ENCODE measurements around the gene URM1.
A peak's percentile ranks its signal among the peaks of the same experiment; 100 is the strongest.
"Not testable (repeated sequence)": the region's sequence is repeated elsewhere in the genome, so short reads cannot be mapped to it uniquely, and the experiment has no call there.

URM1 gene

DNA sequence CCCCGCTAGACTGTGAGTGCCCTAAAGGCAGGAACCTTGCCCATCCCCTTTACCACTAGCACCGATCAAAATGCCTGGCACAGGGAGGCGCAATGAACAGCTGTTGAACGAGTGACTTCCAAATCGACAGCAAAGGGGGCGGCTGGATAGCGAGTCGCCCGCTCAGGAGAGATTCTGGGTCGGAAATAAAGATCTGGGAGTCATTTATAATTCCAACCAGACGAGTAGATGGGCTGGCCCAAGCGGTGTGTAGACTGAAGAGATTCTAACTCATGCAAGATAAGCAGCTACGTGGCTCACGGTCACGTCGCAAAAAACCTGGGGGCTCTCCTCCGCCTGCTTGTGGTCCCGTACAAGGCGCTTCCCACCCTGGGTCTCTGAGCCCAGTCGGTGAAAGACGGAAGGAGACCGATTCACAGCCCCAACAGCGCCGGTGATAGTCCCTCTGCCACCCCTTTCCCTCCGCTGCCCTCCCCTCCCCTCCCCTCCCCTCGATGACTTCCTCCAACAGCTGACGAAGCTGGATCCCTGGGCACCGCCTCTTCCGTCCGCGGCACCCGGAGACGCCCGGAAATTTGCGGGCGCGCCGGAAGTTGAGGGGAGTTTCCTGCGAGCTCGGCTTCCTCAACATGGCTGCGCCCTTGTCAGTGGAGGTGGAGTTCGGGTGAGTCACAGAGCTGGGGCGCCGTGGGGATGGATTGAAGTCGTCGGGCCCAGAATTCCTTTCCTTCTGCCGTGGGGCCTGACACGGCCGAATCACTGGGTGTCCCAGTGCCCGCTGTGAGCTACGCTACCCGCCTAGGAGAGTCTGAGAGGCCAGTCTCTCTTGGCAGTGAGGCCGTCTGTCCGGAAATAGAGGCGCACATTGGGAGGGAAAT is at the start of gene URM1:
Gene URM1 (plus strand): TSS at position 623 of the 878 bp plus-strand sequence. CDS start 7 bp downstream, at position 630.
- peak; percentile 99 for DNase-seq

DNA sequence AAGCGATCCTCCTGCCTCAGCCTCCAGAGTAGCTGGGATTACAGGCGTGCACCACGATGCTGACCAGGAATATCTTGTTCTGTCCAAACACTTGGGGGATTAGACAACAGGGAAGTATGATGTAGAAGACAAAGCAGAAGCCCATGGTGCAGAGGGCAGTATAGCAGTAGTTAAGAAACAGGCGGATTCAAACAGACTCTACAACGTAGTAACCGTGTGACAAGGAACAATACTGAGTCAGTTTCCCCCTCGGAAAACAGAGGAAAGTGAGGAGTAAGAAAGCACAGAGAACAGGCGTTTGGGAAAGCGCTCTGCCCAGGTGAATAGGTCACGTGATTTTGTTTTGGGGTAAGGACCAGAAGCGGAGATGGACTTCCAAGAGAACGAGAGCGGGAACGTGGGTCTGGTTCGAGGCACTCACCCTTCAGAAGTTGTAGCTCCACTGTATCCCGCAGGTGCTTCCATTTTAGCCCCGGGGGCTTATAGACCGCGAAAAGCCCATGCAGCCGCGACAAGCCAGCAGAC is 49.2 kb upstream of the URM1 start:
- DNase-seq = no peak

DNA sequence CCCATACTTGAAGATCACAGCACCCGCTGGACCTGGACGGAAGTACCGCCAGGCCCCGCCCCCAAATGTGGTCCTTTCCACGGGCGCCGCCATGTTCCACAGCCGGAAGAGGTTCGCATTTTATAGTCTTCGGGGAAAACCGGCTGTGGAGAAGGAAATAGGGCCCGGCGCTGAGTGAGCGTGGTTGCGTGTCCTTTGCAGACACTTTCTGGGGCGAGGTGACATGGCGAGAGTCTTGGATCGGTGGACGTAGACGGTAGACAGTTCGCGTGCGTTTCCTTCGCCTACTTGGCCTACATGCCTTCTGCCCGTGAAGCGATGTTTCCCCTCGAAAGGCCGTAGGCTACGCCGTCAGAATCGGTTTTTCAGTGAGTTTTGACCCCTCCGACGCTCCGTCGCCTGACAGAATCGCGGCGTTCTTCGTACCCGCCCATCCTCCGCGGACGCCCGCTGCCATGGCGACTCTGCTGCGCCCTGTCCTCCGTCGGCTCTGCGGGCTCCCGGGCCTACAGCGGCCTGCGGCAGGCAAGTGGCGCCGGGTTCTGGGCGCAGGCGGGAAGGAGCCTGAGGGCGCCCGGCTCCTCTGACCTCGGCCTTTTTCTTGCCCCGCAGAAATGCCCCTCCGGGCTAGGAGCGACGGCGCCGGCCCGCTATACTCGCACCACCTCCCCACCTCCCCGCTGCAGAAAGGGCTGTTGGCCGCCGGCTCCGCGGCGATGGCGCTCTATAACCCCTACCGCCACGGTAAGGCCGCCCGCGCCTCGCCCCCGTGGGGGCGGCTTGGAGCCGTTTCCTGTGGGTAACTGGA is 48.6 kb upstream of the URM1 start, which contains the start of the genes COQ4 and TRUB2:
Gene COQ4 (plus strand): TSS at position 436 of the 808 bp plus-strand sequence. CDS start 20 bp downstream, at position 456.
Gene TRUB2 (minus strand): TSS at position 44 of the 808 bp plus-strand sequence. CDS start 39 bp downstream, at position 5.
- DNase-seq = peak; percentile 96

DNA sequence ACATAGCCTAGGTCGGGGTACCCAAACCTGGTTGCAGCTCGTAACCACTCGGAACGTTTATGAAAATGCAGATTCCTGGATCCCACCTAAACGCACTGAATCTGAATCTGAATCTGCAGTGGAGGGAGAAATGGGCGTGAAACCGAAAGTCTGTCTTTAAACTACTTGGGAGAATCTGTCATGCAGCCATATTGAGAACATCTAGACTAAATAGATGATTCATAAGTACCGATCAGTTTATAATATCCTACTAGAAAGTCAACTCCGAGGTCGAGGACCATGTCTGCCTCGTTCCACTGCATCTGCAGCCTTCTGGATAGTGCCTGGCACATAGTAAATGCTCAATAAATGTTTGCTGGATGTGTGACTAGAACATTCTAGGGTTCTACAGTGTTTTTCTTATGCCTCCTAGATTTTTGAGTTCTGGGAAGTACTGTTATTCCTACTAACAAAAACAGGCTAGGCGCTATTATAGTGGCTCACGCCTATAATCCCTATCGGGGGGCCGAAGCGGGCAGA is 47.9 kb upstream of the URM1 start:
- no peak for DNase-seq

DNA sequence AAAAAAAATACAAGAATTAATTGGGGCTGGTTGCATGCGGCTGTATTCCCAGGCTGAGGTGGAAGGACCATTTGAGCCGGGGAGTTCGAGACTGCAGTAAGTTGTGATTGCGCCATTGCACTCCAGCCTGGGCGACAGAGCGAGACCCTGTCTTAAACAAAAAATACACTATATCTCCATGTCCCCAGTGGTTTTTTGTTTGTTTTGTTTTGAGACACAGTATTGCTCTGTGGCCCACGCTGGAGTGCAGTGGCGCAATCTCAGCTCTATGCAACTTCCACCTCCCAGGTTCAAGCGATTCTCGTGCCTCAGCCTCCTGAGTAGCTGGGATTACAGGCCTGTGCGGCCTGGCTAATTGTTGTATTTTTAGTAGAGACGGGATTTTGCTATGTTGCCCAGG is 47.4 kb upstream of the URM1 start:
- DNase-seq = no peak

DNA sequence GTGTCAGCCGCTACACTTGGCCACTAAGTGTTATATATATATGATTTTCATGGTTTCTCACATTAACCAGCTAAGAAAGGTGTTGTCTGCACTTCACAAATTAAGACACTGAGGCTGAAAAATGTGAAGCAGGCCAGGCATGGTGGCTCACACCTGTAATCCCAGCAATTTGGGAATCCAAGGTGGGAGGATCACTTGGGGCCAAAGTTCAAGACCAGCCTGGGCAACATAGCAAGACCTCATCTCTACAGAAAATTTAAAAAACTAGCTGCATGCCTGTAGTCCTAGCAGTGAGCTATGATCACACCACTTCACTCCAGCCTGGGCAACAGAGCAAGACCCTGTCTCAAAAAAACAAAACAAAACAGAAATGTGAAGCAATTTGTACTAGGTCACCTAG is 46.8 kb upstream of the URM1 start:
- no peak for DNase-seq

DNA sequence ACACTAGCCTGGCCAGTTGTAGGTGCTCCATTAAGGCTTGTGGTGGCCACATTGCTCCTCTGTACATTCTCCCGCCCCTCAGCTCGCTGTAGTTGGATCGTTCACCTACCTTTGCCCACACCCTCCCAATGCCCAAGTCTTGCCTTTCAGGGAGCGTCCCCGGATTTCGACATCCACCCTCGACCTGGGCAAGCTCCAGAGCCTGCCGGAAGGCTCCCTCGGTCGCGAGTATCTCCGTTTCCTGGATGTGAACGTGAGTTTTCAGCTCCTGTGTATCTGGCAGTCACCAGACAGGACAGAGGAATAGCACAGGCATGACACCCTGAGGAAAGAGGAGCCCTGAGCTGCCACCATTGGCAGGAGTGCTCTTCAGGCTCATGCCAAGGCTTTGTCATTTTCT is 45.5 kb upstream of the URM1 start:
- DNase-seq = no peak

DNA sequence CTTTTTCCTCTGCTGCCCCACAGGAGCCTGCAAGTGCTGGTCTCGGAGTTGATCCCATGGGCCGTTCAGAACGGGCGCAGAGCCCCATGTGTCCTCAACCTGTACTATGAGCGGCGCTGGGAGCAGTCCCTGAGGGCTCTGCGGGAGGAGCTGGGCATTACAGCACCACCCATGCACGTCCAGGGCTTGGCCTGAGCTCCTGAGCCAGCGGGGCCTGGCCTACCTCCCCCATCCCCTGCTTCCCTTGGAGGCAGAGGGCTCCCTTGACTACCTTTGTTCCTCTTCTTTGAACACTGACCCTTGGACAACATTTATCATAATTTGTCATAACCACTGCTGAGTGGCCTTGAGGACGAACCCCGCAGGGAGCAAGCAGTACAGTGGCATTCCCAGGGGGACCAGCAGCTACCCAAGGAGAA is 37.7 kb upstream of the URM1 start:
- no peak for DNase-seq

DNA sequence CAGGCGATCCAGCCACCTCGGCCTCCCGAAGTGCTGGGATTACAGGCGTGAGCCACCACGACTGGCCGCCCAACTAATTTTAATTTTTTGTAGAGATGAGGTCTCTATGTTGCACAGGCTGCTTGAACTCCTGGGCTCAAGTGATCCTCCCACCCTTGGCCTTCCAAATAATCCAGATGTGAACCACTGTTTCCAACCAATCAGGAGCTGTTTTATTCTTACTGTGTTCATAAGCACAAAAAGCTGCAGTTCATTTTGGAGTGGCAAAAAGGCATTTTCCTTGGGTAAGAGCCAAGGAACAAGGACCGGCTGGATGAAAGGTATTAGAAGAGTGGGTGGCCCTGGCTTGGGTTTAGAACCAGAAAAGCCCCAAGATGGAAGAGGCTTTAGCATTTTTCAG is 36.0 kb upstream of the URM1 start:
- no peak for DNase-seq

DNA sequence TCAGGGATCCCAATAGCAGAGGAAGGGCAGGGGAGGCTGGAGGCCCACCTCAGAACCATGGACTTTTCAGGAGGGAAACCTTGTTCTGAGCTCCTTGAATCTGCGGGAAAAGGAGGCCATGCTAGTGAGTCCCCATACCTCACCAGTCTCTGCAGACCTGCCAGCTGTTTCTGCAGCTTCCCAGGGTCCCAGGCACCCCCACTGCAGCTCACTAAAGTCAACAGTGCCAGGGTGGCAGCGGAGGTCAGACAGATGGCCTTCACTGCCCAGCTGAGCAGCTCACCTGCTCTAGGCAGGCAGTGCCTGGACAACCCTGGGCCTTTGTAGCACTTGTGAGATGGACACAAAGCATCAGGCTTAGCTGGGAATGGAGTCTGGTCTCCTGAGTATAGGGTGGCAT is 35.3 kb upstream of the URM1 start:
- no peak for DNase-seq

DNA sequence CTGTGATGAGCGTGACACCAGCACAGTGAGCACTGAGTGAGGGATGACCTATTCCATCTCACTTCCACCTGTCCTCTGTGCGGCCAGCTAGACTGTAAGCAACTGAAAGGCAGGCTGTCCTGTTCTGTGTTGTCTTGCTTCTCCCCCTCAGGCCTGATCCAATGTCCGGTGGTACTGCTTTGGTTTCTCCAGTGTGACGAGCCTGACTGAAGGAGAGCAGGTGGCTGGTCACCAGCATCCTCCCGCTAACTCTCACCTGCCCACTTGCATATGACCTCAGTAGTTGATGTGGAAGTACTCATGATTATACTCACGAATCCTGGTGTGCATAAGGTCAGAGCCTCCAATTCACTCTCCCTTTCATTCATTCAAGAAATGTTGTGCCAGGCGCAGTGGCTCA is 33.2 kb upstream of the URM1 start:
- DNase-seq = no peak

DNA sequence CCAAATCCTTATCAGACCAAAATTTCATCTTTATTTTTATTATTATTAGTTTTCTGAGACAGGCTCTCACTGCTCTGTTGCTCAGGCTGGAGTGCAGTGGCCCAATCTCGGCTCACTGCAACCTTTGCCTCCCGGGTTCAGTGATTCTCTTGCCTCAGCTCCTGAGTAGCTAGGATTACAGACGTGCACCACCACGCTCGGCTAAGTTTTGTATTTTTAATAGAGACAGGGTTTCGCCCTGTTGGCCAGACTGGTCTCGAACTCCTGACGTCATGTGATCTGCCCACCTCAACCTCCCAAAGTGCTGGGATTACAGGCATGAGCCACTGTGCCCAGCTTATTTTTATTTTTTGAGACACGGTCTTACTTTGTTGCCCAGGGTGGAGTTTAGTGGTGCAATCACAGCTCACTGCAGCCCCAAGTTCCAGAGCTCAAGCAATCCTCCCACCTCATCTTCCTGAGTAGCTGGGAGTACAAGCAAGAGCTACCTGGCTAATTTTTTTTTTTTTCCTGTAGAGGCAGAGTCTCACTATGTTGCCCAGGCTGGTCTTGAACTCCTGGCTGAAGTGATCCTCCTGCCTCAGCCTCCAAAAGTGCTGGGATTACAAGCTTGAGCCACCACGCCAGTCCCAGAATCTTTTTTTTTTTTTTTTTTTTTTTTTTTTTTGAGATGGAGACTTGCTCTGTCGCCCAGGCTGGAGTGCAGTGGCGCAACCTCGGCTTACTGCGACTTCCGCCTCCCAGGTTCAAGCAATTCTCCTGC is 32.1 kb upstream of the URM1 start:
- not testable (repeated sequence) for DNase-seq

DNA sequence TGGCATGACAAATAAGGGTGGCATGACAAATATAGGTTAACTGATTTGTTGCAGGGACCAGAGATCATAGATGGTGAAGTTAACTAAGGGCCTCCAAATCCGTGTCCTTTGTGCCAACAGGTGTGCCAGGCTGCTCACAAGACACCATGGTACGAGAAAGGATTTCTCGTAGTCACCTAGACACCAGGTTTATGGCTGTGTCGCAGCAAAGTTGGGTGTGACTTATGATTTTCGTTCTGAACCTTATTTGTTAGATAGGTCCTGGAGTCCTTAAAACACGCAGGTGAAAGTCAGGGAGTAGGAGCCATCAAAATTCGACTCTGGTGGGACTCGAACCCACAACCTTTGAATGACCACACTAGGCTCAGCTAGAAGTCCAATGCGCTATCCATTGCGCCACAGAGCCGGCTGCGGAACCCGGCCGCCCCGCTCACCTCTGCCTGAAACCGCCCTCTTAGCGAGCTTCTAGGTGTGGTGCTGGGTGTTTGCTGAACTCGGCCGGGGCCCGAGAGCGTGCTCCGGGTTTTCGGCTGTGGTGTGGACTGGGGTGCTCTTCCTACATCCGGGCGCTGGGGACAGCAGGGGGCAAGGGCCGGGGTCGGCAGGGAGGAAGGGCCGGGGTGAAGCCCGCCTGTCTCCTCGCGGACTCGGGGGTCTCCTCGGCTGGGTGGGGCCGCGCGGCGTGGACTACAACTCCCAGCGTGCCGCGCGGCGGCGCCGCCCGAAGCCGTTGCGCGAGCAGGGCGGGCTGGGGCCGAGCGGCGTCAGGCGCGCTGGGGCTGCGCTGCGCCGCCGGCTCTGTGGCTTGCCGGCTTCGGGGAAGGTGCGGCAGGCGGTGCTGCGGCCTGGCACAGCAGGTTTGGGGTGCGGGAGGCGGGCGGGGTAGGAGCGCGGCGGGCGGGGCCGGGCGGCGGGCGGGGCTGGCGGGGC is 31.1 kb upstream of the URM1 start, which contains the start of gene SLC27A4:
Gene SLC27A4 (plus strand): TSS at position 767 of the 930 bp plus-strand sequence. CDS start 2,606 bp downstream, outside the sequence.
- peak; percentile 81 for DNase-seq

DNA sequence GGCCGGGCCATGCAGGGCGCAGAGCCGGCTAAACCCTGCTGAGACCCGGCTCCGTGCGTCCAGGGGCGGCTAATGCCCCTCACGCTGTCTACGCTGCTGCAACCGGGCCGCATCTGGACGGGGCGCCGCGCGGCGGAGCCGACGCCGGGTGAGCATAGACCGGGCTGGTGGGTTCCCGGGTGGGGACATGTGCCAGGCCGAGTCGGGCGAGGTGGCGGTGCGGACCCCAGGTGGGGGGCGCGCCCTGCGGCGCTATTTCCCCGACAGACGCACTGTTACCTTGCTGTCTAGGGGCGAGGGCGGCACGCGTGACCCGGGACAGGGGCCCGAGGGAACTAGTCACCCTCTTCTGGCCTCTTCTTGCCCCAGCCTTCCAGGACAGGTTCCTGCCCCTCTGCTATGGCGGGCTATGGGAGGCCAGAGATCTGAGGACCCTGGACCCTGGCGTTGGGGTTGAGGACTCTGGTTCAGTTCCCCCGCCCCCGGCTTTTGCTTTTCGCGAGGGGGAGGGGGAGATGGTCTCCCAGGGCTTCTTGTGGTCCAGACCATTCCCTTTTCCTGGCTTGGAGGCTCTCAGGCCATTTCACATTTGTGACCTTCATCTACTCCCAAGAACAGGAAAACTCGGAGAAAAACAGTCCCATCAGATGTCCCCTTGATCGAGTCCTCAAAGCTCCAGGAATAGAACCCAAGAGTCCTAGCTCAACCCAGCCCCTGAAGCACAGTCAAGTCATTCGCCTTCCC is 30.3 kb upstream of the URM1 start:
- peak; percentile 51 for DNase-seq

DNA sequence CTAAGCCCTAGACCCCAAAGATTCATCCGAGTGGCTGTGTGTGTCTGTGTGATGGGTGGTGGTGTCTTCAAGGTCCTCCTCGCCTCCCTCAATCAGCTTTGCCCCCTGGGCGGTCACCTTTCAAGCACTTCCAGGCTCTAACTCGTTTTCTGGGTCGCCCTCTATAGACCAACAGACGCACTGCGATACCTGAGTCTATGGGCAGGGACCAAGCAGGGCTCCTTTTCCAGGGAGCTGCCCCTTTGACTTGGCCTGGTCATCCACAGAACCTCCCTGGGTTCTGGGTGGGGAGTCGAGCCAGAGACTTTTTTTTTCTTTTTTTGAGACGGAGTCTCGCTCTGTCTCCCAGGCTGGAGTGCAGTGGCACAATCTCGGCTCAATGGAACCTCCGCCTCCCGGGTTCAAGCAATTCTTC is 29.7 kb upstream of the URM1 start:
- DNase-seq = peak; percentile 54

DNA sequence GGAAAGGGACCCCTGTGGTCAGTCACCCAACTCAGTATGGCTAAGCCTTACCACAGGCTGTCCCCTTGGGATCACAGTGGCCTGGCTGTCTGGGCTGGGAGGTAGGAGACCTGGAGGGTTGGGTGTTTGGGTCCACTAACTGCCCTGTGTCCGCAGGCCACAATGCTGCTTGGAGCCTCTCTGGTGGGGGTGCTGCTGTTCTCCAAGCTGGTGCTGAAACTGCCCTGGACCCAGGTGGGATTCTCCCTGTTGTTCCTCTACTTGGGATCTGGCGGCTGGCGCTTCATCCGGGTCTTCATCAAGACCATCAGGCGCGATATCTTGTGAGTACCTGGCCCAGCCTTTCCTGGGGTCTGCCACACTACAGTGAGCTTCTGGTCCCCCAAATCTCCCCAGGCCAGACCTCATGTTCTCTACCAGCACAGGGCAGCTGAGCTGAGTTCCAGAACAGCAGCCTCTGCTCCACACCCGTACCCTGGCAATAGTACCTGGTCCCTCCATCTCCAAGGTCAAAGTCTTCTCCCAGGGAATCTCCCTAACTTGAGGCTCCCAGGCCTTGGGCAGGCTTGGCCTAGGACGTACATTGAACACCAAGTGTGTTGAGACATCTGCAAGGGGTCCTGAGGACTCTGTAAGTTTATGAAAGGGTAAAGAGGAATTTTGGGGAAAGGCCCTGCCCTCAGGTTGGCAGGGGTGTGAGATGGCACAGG is 28.0 kb upstream of the URM1 start:
- DNase-seq = no peak

DNA sequence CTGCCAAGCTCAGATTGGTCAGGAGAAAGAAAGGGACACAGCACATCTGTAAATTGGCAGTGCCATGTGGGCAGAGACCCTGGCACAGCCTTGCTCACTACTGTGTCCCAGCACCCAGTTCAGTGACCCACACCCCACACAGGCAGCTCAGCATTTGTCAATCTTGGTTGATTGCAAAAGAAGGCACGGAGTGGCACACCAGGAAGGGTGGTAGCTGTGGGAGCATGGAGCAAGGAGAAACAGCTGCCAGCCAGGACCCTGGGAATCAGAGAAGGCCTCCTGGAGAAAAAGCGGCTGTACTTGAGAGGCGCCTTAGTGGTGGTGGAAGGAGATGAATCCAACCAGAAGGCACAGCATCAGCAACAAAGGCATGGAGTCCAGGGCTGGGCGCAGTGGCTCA is 27.3 kb upstream of the URM1 start:
- no peak for DNase-seq

DNA sequence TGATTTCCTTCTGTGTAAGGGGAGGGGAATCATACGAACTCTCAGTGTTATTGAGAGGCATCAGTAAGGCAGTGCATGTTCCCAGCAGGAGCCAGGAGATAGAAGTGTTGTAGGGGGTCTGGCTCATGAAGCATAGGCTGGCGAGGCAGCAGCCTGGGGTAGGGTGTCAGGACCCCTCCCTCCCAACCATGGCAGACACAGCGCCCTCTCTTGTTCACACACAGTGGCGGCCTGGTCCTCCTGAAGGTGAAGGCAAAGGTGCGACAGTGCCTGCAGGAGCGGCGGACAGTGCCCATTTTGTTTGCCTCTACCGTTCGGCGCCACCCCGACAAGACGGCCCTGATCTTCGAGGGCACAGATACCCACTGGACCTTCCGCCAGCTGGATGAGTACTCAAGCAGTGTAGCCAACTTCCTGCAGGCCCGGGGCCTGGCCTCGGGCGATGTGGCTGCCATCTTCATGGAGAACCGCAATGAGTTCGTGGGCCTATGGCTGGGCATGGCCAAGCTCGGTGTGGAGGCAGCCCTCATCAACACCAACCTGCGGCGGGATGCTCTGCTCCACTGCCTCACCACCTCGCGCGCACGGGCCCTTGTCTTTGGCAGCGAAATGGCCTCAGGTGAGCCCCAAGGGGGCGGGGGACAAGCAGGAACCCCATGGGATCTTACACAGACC is 26.1 kb upstream of the URM1 start:
- no peak for DNase-seq

DNA sequence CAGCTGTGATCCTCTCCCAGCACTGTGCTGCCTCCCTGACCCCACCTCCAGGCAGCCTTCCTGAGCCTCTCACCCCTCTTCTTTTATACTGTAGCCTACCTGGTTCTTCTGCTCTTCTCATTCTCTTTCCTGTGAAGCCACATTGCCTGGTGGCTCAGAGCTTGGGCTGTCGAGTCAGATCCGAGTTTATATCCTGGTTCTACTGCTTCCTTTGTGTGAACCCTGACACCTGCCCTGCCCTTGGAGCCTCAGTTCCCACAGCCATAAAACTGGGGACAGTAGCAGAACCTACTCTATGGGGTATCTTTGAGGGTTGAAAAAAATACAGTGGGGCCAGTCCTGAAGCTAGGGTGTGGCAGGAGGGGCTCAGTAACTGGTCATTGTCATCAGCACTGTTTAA is 22.0 kb upstream of the URM1 start:
- DNase-seq = no peak
